NB4 (cell line): ENCODE results near the gene FBXO4.

ENCODE experiments used
- DNase-seq: peaks from one replicate; pipeline ENCODE4 v3.0.0; 2010; ENCODE audit warnings: low read depth
- H3K4me3 ChIP-seq: one replicate; pipeline ENCODE4 v1.5.1; 2011; ENCODE audit warnings: mild to moderate bottlenecking, low read depth, low read length, moderate library complexity
- MYC ChIP-seq: IDR thresholded peaks from 2 replicates; pipeline ENCODE4 v1.6.1; 2011; ENCODE audit warnings: low read depth, low read length
- POLR2A ChIP-seq: IDR thresholded peaks from 2 replicates; pipeline ENCODE4 v1.6.1; 2011; ENCODE audit warnings: mild to moderate bottlenecking; ENCODE audit not compliant: insufficient read length; ENCODE audit errors: extremely low read depth
- TF ChIP-seq, protein P1 (sequence below): IDR thresholded peaks from 2 replicates; pipeline ENCODE4 v1.6.1; 2011; ENCODE audit warnings: low read depth, low read length
- TF ChIP-seq, protein P2 (sequence below): IDR thresholded peaks from one replicate; pipeline ENCODE4 v1.5.1; 2012; ENCODE audit warnings: low read depth, low read length

FBXO4 gene

DNA sequence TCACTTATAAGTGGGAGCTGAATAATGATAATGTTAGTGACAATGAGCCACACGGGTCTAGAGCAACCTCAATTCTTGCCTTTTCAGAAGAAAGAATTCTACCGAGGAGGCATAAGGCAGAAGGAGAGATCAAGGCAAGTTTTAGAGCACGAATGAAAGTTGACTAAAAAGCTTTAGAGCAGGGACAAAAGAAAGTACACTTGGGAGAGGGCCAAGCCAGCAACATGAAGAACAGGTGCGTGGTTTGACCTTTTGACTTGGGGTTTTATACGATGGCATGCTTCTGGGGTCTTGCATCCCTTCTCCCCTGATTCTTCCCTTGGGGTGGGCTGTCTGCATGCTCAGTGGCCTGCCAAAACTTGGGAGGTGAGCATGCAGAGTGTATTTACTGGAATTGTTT, 42.3 kb upstream of the FBXO4 start:
- no peak overlapping the region for H3K4me3 ChIP-seq
- TF ChIP-seq, protein P1, sequence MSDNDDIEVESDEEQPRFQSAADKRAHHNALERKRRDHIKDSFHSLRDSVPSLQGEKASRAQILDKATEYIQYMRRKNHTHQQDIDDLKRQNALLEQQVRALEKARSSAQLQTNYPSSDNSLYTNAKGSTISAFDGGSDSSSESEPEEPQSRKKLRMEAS = no peak
- TF ChIP-seq, protein P2, sequence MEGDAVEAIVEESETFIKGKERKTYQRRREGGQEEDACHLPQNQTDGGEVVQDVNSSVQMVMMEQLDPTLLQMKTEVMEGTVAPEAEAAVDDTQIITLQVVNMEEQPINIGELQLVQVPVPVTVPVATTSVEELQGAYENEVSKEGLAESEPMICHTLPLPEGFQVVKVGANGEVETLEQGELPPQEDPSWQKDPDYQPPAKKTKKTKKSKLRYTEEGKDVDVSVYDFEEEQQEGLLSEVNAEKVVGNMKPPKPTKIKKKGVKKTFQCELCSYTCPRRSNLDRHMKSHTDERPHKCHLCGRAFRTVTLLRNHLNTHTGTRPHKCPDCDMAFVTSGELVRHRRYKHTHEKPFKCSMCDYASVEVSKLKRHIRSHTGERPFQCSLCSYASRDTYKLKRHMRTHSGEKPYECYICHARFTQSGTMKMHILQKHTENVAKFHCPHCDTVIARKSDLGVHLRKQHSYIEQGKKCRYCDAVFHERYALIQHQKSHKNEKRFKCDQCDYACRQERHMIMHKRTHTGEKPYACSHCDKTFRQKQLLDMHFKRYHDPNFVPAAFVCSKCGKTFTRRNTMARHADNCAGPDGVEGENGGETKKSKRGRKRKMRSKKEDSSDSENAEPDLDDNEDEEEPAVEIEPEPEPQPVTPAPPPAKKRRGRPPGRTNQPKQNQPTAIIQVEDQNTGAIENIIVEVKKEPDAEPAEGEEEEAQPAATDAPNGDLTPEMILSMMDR = no peak
- TF ChIP-seq MYC = no peak
- TF ChIP-seq POLR2A = no peak

DNA sequence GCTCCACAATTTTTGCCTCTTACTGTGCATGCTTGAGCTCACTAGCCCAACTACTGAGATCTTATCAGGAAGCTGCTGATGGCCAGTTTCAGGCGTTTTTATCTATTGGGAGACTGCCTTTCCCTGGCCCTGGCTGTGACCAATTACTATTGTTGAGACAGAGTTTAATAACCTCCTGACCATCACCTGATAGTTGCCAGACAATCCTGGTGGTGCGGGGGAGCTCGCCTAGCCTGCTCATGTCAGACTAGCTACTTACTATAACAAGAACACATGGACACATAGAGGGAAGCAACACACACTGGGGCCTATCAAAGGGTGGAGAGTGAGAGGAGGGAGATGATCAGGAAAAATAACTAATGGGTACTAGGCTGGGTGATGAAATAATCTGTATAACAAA, 41.8 kb upstream of the FBXO4 start:
- TF ChIP-seq MYC (no peak), POLR2A (no peak)
- TF ChIP-seq, protein P2 = no peak
- TF ChIP-seq, protein P1 = no peak

More for the DNA sequence above, 42.3 kb upstream of the FBXO4 start:
- DNase-seq = no peak

DNA sequence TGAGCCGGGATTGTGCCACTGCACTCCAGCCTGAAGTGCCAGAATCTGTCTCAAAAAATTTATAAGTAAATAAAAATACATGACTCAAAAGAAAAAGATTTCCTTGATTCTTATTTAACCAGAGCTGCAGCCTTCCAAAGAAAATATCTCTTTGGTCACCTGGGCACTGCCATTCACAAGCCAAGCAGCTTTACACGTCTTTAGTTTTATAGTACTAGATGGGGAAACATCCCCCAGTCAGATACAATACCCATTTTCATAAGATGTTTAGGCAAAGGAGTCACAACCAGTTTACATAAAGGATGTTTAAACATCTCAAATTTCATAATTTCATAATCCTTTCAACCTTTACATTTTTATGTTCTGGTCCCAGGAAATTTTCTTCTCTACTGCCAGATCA, 41.1 kb upstream of the FBXO4 start:
- no peak overlapping the region for H3K4me3 ChIP-seq
- TF ChIP-seq, protein P2 = no peak
- TF ChIP-seq, protein P1 = no peak
- TF ChIP-seq POLR2A = no peak
- TF ChIP-seq MYC = no peak
- DNase-seq = no peak

More for the DNA sequence above, 41.8 kb upstream of the FBXO4 start:
- H3K4me3 ChIP-seq = no peak overlapping the region
- DNase-seq = no peak

DNA sequence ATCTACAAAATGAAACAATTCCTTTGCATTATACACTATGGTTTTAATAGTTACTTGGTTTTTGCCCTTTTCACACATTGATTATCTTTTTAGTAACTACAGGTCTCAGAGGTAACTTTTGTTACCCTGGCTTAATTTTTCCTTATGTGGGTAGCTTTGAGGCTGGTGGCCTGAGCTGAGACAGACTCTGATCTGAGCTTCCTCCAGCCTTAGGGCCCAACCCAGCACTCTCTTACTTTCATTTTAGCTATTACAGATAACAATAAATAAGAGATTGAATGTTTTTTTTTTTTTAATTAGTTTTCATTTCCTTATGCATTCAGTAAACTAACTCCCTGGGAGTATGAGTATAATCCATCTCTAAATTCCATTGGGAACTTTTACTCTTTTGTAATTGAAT, 39.8 kb upstream of the FBXO4 start:
- DNase-seq = no peak
- TF ChIP-seq, protein P2 = no peak
- no peak for TF ChIP-seq MYC
- no peak for TF ChIP-seq POLR2A
- TF ChIP-seq, protein P1 = no peak

DNA sequence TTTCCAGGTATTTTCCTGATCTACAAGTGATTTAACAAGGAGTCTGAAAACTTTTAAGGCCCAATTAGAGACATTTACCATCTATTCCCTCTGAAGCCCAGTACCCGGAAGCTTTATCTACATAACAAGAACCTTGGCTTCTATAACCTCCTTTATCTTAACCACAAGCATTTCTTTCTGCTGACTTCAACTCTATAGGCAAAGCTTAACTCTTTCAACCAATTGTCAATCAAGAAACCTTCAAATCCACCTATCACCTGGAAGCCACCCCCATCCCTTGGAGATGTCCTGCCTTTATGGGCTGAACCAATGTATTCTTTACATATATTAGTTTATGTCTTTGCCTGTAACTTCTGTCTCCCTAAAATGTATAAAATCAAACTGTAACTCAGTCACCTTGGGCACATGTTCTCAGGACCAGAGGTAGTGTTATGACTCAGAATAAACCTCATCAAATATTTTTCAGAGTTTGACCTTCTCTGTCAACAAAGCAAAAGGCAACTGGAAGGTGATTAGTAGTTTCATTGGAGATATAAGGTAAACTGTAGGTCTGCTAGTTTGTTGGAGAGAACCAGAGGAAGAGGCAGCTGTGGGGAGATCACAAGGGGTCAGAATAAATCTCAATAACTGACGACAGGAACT, 33.9 kb upstream of the FBXO4 start:
- no peak overlapping the region for H3K4me3 ChIP-seq
- no peak for DNase-seq
- TF ChIP-seq MYC (no peak), POLR2A (no peak)
- TF ChIP-seq, protein P1 = no peak
- TF ChIP-seq, protein P2 = no peak

More for the DNA sequence above, 39.8 kb upstream of the FBXO4 start:
- H3K4me3 ChIP-seq = no peak overlapping the region
